Loucy (cell line): ENCODE measurements around the gene EPX.

Source experiments
- H2AFZ ChIP-seq: fragments of 200-600 bp; sonication (generic); 2 replicates; pipeline ENCODE4 v1.6.0; 2016; ENCODE audit warnings: antibody characterized with exemption, mild to moderate bottlenecking, low read length, moderate library complexity
- H3F3A ChIP-seq: fragments of 200-600 bp; 2 replicates; pipeline ENCODE4 v1.6.0; 2016; ENCODE audit warnings: antibody characterized with exemption, low read depth, mild to moderate bottlenecking
- H3K27me3 ChIP-seq: fragments of 200-600 bp; sonication (generic); 2 replicates; pipeline ENCODE4 v1.6.1; 2014; ENCODE audit warnings: low read length, mild to moderate bottlenecking; ENCODE audit not compliant: insufficient read depth, poor library complexity, severe bottlenecking
- H3K36me3 ChIP-seq: fragments of 200-600 bp; sonication (generic); 2 replicates; pipeline ENCODE4 v1.6.1; 2016; ENCODE audit warnings: low read length; ENCODE audit not compliant: insufficient read depth
- H3K4me1 ChIP-seq: fragments of 200-600 bp; sonication (generic); 2 replicates; pipeline ENCODE4 v1.5.1; 2014; ENCODE audit warnings: low read length, mild to moderate bottlenecking; ENCODE audit not compliant: insufficient read depth, poor library complexity, severe bottlenecking
- H3K4me2 ChIP-seq: fragments of 200-600 bp; sonication (generic); 2 replicates; pipeline ENCODE4 v1.6.0; 2014; ENCODE audit warnings: antibody characterized with exemption, low read length, low read depth, mild to moderate bottlenecking; ENCODE audit not compliant: poor library complexity, severe bottlenecking
- H3K4me3 ChIP-seq: fragments of 200-600 bp; sonication (generic); 2 replicates; pipeline ENCODE4 v1.5.1; 2014; ENCODE audit warnings: low read length, mild to moderate bottlenecking, mixed read lengths; ENCODE audit not compliant: poor library complexity, severe bottlenecking
- H3K79me2 ChIP-seq: fragments of 200-600 bp; sonication (generic); 2 replicates; pipeline ENCODE4 v1.6.1; 2014; ENCODE audit warnings: low read length; ENCODE audit not compliant: insufficient read depth
- H3K9ac ChIP-seq: fragments of 200-600 bp; sonication (generic); 2 replicates; pipeline ENCODE4 v1.6.0; 2014; ENCODE audit warnings: mild to moderate bottlenecking, low read depth, low read length, moderate library complexity; ENCODE audit not compliant: poor library complexity, severe bottlenecking
- H3K9me2 ChIP-seq: fragments of 200-600 bp; sonication (generic); replicated peaks from 2 replicates; pipeline ENCODE4 v1.6.1; 2016; ENCODE audit warnings: low read depth, low read length, mixed read lengths
- H3K9me3 ChIP-seq: fragments of 200-600 bp; sonication (generic); 2 replicates; pipeline ENCODE4 v1.6.1; 2014; ENCODE audit warnings: mild to moderate bottlenecking, antibody characterized with exemption, low read length, low read depth; ENCODE audit not compliant: insufficient read depth
- H4K20me1 ChIP-seq: fragments of 200-600 bp; sonication (generic); 2 replicates; pipeline ENCODE4 v1.6.0; 2014; ENCODE audit warnings: antibody characterized with exemption, low read length, mild to moderate bottlenecking; ENCODE audit not compliant: insufficient read depth, poor library complexity, severe bottlenecking
- EZH2phosphoT487 ChIP-seq: fragments of 200-600 bp; IDR thresholded peaks from 2 replicates; pipeline ENCODE4 v1.6.1; 2018; ENCODE audit warnings: antibody characterized with exemption, mild to moderate bottlenecking, moderate library complexity, borderline replicate concordance
- TF ChIP-seq, protein P1 (sequence below): fragments of 200-600 bp; sonication (generic); conservative IDR thresholded peaks from 2 replicates; pipeline ENCODE4 v1.5.1; 2014; ENCODE audit warnings: mild to moderate bottlenecking, antibody characterized with exemption, low read length

EPX gene

DNA sequence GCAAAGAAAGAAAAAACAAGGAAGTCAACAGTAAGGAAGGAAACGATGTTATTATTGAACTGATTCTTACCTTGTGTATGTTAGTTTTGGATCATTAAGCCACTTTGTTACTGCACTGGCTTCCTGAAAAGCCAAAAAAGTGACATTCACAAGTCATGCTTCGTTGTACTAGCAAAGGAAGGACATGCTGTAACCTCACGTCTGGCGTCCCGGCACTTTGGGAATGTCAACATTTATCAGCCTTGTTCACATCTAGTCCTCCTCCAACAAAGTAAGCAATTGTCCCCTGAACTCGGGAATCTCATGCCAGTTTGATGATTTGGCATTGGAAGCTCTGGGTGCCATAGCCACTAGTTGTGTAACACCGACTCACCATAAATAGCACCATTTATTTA lies 27.3 kb downstream of the EPX start:
- TF ChIP-seq EZH2phosphoT487 = no peak
- TF ChIP-seq, protein P1, sequence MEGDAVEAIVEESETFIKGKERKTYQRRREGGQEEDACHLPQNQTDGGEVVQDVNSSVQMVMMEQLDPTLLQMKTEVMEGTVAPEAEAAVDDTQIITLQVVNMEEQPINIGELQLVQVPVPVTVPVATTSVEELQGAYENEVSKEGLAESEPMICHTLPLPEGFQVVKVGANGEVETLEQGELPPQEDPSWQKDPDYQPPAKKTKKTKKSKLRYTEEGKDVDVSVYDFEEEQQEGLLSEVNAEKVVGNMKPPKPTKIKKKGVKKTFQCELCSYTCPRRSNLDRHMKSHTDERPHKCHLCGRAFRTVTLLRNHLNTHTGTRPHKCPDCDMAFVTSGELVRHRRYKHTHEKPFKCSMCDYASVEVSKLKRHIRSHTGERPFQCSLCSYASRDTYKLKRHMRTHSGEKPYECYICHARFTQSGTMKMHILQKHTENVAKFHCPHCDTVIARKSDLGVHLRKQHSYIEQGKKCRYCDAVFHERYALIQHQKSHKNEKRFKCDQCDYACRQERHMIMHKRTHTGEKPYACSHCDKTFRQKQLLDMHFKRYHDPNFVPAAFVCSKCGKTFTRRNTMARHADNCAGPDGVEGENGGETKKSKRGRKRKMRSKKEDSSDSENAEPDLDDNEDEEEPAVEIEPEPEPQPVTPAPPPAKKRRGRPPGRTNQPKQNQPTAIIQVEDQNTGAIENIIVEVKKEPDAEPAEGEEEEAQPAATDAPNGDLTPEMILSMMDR = no peak
- Histone ChIP-seq H3K36me3 (no peaks in the 10 kb centered on the region), H3K9ac (peak overlapping the region; percentile 69), H3K4me3 (peak overlapping the region; percentile 76), H3K27me3 (no peaks in the 10 kb centered on the region), H3K79me2 (no peaks in the 10 kb centered on the region), H2AFZ (peak overlapping the region; percentile 96), H3K4me2 (peak overlapping the region; percentile 87), H4K20me1 (no peaks in the 10 kb centered on the region), H3K4me1 (peaks cover 13% of the 10 kb centered on the region), H3F3A (no peaks in the 10 kb centered on the region), H3K9me2 (no peaks in the 10 kb centered on the region), H3K9me3 (no peaks in the 10 kb centered on the region)

DNA sequence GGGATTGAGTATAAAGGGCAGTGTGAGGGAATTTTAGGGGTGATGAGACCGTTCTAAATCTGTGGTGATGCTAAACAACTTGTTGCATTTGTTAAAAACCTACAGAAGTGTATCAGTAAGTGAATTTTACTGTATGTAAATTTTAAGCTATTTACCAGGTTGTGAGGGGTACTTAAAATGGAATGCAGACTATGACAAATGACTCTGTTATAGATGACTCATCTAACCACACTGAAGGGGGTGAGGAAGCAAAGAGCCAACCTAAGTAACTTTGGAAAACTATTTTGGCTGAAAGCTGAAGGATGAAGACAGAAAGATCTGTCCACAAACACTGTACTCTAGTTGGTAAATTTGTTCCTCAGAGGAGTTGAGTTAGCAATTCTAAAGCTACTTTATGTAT lies 31.8 kb downstream of the EPX start:
- H3K4me1 ChIP-seq = peaks cover 8% of the 10 kb centered on the region
- no peaks in the 10 kb centered on the region for H4K20me1 ChIP-seq
- H3K4me3 ChIP-seq = no peak overlapping the region
- H3K36me3 ChIP-seq = no peaks in the 10 kb centered on the region
- H3K4me2 ChIP-seq = no peak overlapping the region
- H3F3A ChIP-seq = no peaks in the 10 kb centered on the region
- H3K9ac ChIP-seq = no peak overlapping the region
- no peaks in the 10 kb centered on the region for H3K9me2 ChIP-seq
- TF ChIP-seq EZH2phosphoT487 = no peak
- TF ChIP-seq, protein P1 = no peak
- no peaks in the 10 kb centered on the region for H3K9me3 ChIP-seq
- H3K27me3 ChIP-seq = no peaks in the 10 kb centered on the region
- no peaks in the 10 kb centered on the region for H3K79me2 ChIP-seq
- no peak overlapping the region for H2AFZ ChIP-seq

DNA sequence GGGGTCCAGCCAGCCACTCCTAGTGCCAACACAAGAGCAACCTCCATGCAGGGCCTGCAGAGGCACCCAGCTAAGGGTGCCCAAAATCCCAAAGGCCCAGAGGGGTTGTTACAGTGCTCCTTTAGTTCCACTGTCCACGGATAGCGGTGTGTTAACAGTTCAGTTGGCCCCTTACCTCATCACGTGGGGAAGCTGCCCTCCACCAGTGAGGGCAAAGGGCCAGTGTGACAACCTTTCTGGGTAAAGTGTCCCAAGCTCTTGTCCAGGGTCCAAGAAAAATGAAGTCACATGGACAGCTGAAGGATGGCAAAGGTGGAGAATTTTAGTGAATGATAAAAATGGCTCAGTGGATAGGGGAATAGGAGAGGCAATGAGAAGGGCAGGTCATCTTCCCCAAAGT lies 35.2 kb downstream of the EPX start:
- H2AFZ ChIP-seq = no peak overlapping the region
- no peaks in the 10 kb centered on the region for H3F3A ChIP-seq
- H3K27me3 ChIP-seq = no peaks in the 10 kb centered on the region

More for the DNA sequence above, 35.2 kb downstream of the EPX start:
- Histone ChIP-seq H3K4me1 (no peaks in the 10 kb centered on the region), H3K36me3 (no peaks in the 10 kb centered on the region), H4K20me1 (no peaks in the 10 kb centered on the region), H3K79me2 (no peaks in the 10 kb centered on the region), H3K9me3 (no peaks in the 10 kb centered on the region), H3K9ac (no peak overlapping the region), H3K4me2 (no peak overlapping the region), H3K9me2 (no peaks in the 10 kb centered on the region), H3K4me3 (no peak overlapping the region)
- no peak for TF ChIP-seq EZH2phosphoT487
- TF ChIP-seq, protein P1 = no peak
